ENCODE data around the gene CFAP210.

GRCh38 chr2:169718930-169719504 lies 24.8 kb upstream of the CFAP210 start:
- TF ChIP-seq CTCF (IDR thresholded peaks at IDR 0.05) (no peak), POLR2A (IDR thresholded peaks at IDR 0.05) (no peak)
